ENCODE measurements around the gene TOX3. TPM values are rescaled to one million over a fixed set of nuclear protein-coding genes. Genes with fewer than 3 reads are reported as not detected.

The TOX3 gene
- total RNA-seq, 1 donor from 2014 or later: 48.1 TPM

DNA sequence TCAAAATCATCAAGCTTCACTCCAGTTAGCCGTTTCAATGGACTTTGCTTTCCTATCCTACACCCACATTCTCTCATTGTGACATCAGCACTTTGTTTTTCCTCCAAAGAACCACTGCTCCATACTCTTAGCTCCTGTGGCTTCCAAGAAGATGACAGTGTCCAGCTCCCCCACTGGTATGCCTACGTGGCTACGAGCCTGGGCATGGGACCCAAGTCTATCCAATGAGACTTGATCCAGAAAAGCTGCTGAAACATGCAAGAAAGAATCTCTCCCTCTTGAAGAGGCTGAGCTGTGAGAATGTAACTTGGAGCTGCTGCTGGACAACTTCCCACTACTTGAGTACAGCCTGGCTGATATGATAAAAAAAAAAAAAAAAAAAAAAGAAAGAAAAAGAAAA is 9.4 kb downstream of the TOX3 start:
- Histone ChIP-seq H3K79me2 (ENCODE audit: low read depth) (peaks cover 100% of the 10 kb centered on the region), H3K4me2 (no peak overlapping the region), H3K27me3 (no peaks in the 10 kb centered on the region), H3K9ac (no peak overlapping the region), H2AFZ (replicated peaks) (no peak overlapping the region), H3K4me3 (no peak overlapping the region), H3F3A (ENCODE audit: low read depth) (peaks cover 31% of the 10 kb centered on the region), H4K20me1 (ENCODE audit: low read depth) (peaks cover 100% of the 10 kb centered on the region), H3K9me3 (ENCODE audit: low read depth) (no peaks in the 10 kb centered on the region), H3K4me1 (peaks cover 55% of the 10 kb centered on the region), H3K36me3 (peaks cover 31% of the 10 kb centered on the region), H3K27ac (no peak overlapping the region)
- Mint-ChIP-seq H3K27me3 (ENCODE audit: insufficient read depth, low read depth) (no peaks in the 10 kb centered on the region), H3K9me3 (peaks cover 23% of the 10 kb centered on the region), H3K36me3 (peaks cover 52% of the 10 kb centered on the region), H3K4me3 (no peak overlapping the region), H3K4me1 (peaks cover under 1% of the 10 kb centered on the region), H3K27ac (no peak overlapping the region)
- no peak for TF ChIP-seq CTCF (IDR thresholded peaks at IDR 0.05)
- no peak for TF ChIP-seq EZH2 (IDR thresholded peaks at IDR 0.05)
- TF ChIP-seq EZH2phosphoT487 (IDR thresholded peaks at IDR 0.05): no peak
- DNase-seq (ENCODE audit: low spot score): no peak

GRCh38 chr16:52535076-52535475 is 11.9 kb downstream of the TOX3 start:
- Histone ChIP-seq H3K9ac (no peak overlapping the region), H3F3A (ENCODE audit: low read depth) (peaks cover 31% of the 10 kb centered on the region), H2AFZ (replicated peaks) (no peak overlapping the region), H3K4me1 (peaks cover 61% of the 10 kb centered on the region), H3K4me3 (no peak overlapping the region), H3K27ac (no peak overlapping the region), H3K36me3 (peaks cover 21% of the 10 kb centered on the region), H3K79me2 (ENCODE audit: low read depth) (peaks cover 100% of the 10 kb centered on the region), H4K20me1 (ENCODE audit: low read depth) (peaks cover 99% of the 10 kb centered on the region), H3K9me3 (ENCODE audit: low read depth) (no peaks in the 10 kb centered on the region), H3K4me2 (no peak overlapping the region), H3K27me3 (no peaks in the 10 kb centered on the region)
- Mint-ChIP-seq H3K9me3 (peaks cover 18% of the 10 kb centered on the region), H3K36me3 (peaks cover 40% of the 10 kb centered on the region), H3K27ac (no peak overlapping the region), H3K27me3 (ENCODE audit: insufficient read depth, low read depth) (peaks cover 3% of the 10 kb centered on the region), H3K4me1 (no peaks in the 10 kb centered on the region), H3K4me3 (no peak overlapping the region)
- no peak for TF ChIP-seq CTCF (IDR thresholded peaks at IDR 0.05)
- TF ChIP-seq EZH2phosphoT487 (IDR thresholded peaks at IDR 0.05): no peak
- TF ChIP-seq EZH2 (IDR thresholded peaks at IDR 0.05): no peak
- DNase-seq (ENCODE audit: low spot score): no peak

DNA sequence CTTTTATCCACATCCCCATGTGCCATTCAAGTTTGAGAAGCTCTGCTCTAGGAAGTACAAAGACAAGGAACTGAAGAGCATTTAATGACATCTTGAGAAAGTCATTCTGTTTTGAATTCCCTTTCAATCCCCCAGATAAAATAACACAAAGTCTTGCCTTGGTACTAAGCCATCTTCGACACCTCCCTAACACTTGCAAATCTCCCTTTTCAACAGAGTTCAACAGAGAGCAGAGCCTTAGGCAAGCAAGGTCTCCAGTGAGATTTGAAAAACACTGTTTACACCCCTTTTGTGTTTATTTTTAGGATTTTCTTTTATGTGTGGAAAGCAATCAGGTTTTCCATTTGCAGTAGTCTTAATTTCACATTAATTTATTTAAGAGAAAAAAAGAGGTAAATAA is 13.6 kb downstream of the TOX3 start:
- Mint-ChIP-seq H3K9me3 (peaks cover 9% of the 10 kb centered on the region), H3K27me3 (ENCODE audit: insufficient read depth, low read depth) (peaks cover 3% of the 10 kb centered on the region), H3K27ac (no peak overlapping the region), H3K4me3 (no peak overlapping the region), H3K36me3 (peaks cover 28% of the 10 kb centered on the region), H3K4me1 (peaks cover 3% of the 10 kb centered on the region)
- Histone ChIP-seq H3K4me3 (no peak overlapping the region), H3K79me2 (ENCODE audit: low read depth) (peaks cover 100% of the 10 kb centered on the region), H4K20me1 (ENCODE audit: low read depth) (peaks cover 93% of the 10 kb centered on the region), H3K4me2 (peak overlapping the region; percentile 49), H3K27me3 (no peaks in the 10 kb centered on the region), H3K27ac (peak overlapping the region; percentile 70), H3K4me1 (peaks cover 61% of the 10 kb centered on the region), H3K9me3 (ENCODE audit: low read depth) (no peaks in the 10 kb centered on the region), H3K36me3 (peaks cover 6% of the 10 kb centered on the region), H3K9ac (no peak overlapping the region), H2AFZ (replicated peaks) (no peak overlapping the region), H3F3A (ENCODE audit: low read depth) (peaks cover 48% of the 10 kb centered on the region)
- DNase-seq (ENCODE audit: low spot score): no peak
- no peak for TF ChIP-seq CTCF (IDR thresholded peaks at IDR 0.05)
- TF ChIP-seq EZH2phosphoT487 (IDR thresholded peaks at IDR 0.05): no peak
- TF ChIP-seq EZH2 (IDR thresholded peaks at IDR 0.05): no peak

Measured in neural progenitor cell (in vitro differentiated cells).